Measurements from ENCODE around the gene VAMP8. TPM values are rescaled to one million over a fixed set of nuclear protein-coding genes. Genes with fewer than 3 reads are reported as not detected.
"Not testable (repeated sequence)": the region's sequence is repeated elsewhere in the genome, so short reads cannot be mapped to it uniquely, and the experiment has no call there.

VAMP8 gene
- total RNA-seq, 1 donor from 2014 or later, result 25.5 TPM

DNA sequence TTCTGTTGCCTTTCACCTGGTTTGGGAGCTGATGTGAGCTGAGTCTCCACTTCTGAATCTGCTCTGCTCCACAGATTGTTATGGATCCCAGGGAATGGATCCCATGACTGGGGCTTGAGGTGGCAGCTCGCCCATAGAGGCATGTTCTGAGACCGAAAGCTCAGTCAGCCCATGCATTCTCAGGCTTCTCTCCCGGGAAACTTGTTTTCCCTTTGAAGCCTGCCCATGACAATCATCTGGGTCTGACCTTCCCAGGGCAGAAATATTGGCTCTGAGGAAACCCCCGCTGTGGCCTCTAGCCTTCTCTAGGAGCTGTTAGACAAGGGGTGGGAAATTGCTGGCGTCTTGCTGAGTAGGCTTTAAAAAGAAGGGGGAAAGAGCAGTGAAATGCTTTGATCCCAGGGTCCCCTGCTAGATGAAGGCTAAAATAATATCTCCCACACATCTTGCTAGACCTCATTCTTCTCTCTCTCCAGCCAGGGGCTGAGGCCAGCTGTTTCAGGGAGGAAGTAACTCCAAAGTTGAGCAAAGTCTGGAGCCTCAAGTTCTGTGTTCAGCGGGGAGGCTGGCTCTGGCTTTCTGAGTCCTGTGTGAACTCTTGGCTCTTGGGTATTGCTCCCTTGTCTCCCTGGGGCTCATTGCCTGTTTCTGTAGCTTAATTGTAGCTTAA lies 2.0 kb downstream of the VAMP8 start:
- DNase-seq (ENCODE audit: low spot score), result peak; percentile 70

DNA sequence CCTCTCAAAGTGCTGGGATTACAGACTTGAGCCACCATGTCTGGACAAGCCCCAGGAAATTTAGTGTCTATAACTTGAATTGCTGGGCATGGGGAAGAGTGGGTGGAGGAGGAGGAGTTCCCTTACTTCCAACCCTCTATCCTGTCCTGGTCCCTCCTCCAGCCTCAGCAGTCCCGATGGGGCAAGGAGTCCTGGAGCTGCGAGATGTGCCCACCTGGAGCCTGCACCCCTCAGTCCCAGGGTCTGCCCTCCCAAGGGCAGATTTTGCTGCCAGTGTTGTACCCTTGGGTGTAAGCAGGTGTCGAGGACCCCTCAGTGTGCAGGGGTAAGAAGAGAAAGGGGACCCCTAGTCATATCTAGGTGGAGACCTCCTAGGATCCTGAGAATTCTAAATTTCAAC lies 2.8 kb downstream of the VAMP8 start:
- DNase-seq (ENCODE audit: low spot score), result no peak

DNA sequence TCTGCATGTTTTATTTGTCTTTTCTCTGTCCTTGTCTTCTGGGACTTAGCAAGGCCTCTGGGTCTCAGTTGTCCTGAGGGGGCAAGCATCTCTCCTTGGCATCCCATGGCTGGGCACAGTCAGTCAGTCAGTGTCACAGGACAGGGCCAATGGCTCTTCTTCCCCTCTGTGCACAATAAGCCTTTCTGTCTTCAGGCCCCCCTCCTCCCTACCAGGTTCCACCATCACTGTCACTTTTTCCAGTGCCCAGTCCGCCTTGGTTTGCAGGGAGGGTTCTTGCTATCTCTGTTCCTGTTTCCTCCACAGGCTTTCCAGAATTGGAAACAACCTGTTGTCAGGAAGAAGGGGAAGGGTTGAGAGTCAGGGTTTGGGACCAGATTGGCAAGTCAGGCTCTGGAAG lies 5.1 kb downstream of the VAMP8 start:
- no peak for DNase-seq (ENCODE audit: low spot score)

DNA sequence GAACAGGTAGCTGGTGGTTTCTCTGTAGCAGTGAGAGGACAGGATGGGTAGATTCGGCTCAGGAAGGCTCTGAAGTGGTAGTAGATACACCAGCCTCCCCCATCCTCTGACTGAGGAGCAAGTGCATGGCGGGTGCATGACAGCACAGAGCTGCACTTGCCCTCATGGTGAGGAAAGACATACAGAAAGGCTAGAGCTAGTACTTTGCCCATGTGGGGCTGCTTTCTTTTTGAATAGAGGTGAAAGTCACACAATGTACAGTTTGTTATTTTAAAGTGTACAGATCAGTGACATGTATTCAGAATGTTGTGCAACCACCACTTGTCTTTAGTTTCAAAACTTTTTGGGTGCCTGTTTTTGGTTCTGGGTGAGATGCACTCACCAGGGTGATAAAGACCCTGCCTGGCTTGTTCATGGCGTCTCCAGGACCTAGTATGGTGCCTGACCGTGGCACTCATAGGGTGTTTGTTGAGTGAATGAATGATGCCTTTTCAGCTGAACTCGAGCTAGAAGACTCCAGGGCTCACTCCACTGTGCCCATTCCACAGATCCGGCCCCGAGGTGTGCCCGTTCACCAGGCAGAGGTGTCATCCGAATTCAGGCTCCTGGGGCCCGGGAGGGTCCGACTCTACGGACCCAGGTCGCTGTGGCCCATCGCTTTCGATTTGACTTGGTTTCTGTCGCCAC lies 6.4 kb downstream of the VAMP8 start:
- no peak for DNase-seq (ENCODE audit: low spot score)

DNA sequence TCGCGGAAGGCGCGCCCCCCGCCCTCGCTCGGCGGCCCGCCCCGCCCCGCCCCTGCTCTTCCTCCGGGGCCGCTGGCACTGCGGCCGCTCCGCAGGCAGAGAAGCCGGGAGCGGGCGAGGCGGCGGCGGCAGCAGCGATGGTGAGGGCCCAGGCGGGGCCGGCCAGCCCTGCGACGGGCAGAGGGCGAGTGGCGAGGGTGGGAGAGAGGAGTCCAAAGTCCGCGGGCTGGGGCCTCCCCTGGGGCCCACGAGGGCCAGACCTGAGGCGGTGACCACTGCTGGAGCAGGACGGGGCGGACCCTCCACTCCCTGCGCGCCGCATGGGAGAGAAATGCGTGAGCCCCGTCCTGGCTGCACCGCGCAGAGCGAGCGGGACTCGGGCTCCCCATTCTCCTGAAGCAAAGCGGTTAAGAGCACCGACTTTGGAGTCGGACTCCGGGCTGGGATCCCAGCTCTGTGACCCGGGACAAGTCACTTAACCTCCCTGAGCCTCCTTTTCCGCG lies 7.0 kb downstream of the VAMP8 start, which contains the start of gene VAMP5:
Gene VAMP5 (plus strand): TSS at position 78 of the 503 bp plus-strand sequence. CDS start 60 bp downstream, at position 138.
- peak; percentile 40 for DNase-seq (ENCODE audit: low spot score)

DNA sequence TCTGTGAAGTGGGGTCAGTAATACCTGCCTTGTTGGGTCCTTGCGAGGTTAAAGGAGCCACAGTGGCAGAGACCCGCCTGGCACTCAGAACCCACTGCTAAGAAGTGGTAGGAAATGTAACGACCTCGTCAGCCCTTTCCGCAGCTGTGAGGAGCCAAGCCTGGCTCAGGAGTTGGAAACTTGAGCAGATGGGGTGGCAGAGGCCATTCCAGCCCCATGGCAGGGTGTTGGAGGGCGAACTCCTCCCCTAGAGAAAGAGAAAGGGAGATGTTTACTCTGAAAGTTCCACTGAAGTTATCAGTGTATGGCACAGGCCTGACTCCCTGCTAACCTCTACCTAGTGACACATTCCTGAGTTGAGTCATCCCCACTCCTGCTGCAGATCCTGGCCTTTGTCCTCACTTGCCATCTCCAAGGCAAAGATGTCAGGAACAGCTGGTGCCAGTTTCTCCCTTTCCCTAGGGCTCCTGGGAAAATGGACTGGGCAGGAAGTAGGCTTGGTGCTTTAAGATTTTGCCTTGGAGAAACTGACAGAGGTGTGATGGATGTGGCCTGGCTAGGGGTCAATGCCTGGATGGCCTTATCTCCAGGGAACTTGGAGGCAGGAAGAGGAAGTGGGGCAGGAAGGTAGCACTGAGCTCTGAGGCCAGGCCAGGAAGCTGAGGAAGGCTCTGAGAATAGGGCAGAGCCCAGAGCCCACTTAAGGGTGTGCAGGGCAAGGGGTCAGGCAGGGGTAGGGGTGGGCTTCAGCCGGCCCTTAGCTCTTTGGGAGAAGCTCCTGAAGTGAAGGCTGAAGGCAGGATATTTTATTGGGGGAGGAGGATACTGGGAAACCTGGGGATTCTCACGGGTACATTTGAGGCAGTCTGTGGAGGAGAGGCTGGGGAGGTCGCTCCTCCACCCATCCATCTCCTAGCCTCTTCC lies 7.7 kb downstream of the VAMP8 start:
- DNase-seq (ENCODE audit: low spot score), result peak; percentile 32

DNA sequence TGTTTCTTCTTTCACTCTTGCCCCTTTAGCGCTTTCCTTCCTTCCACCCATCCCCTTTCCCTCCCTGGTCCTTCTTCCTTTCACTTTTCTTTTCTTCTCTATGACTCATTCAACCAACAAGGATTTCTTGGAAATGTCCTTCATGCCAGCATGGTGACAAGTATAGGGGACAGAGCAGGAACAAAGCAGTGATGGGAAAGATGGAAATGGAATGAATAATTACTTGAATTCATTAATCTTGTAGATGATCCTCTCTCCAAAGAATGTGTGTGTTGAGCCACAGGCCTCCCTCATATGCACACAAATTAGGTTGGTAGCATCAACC lies 8.4 kb downstream of the VAMP8 start:
- DNase-seq (ENCODE audit: low spot score), result peak; percentile 38

DNA sequence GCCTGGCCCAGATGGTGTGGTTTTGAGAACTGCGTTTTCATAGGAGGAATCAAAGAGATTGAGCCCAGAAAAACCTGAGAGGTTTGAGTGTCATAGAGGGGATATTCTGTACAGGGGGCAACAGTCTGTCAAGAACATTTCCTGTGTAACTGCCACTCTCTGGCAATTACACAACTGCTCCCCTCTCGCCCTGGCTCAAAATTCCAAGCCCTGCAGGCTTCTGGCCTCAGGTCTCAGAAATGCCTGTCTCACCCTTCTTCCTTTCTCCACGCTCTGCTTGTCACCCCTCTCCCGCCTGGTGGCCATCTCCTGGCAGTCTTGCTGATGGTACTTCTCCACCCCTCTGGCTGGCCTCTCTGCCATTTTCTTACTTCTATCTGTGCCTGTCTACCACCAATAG lies 10.8 kb downstream of the VAMP8 start:
- no peak for DNase-seq (ENCODE audit: low spot score)

DNA sequence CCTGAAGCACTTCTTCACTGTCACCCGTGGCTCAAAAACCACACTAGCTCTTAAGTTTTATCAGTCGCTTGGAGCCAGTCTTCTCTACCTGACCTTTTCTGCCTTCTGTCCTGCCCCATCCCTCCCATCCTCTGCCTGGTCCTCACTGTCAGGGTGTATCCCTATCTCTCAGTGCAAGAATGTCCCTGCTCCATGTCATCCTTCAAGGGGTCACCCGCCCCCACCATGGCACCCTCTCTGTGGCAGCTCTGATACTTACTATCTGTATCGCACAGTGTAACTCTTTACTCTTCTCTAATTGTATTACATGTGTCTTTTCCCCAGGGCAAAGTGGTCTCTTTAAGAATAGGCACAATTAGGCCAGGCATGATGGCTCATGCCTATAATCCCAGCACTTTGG lies 11.3 kb downstream of the VAMP8 start:
- DNase-seq (ENCODE audit: low spot score), result no peak

DNA sequence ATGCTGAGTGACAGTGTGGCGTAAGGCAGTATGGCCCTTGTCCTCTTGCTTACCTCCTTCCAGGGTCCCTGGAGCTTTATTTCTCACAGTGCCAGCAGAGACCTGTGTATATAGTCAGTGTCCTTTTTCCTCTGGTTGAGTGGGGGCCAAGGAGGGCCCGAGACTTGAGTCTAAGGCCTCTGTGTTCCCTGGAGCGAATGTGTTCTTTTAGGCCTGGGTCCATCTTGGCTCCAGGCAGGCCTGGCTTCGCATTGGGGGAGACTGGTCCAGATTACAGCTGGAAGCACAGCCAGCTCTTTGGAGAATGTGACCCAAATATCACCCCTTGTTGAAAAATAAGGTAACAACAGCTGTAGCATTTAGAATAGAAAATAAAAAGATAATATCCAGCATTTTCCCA lies 11.8 kb downstream of the VAMP8 start:
- no peak for DNase-seq (ENCODE audit: low spot score)

DNA sequence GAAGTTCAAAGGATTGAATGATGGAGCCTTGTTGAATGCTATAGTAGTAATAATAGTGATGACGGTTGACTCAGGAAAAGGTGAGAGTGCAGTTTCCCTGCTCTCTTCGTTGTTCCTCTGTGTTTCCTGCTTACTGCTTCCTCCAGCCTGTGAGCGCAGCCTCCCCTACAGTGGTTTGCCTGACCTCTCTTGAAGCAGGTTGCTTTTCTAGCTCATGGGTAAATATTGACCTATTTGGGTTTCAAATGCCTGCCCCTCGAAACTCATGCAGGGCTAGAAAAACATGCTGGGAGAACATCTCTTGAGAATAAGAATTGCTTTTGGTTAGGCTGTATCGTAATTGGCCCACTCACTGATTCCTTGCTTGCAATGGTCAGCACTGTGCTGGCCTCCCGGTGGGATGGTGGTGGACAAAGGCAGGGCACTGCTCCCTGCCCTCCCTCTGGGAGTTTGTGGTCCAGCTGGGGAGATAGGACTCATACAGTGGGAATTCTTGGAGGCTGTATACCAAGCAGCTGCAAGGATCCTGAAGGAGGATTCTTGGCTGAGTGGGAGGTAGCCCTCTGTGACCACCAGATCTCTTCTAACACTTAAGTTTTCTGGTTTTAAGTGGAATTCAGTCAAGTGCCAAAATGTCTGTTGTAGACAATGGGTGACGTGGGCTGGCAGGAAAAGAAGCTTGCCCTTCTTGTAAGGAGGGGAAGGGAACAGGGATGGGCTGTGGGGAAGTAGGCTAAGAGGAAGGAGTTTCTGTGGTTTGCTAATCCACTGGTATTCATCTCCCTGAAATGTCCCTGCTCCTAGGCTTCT lies 12.8 kb downstream of the VAMP8 start:
- peak; percentile 80 for DNase-seq (ENCODE audit: low spot score)

DNA sequence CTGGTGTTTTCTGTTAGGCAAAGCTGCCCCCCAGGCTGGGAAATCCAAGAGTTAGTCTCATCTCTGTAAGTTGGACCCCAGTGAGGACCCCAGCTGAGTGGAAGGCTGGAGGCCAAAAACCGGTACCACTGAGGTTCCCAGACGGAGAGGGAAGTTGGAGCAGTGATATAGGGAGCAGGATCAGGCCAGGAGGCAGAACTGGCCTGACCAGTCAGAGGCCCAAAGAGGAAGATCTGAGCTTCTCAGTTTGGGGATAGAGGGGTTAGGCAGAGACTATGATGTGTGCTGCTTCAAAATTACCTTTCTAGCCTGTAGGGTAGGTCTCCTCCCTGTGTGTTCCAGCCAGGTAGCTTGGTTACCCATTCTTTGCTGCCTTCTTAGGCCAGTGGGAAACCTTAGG lies 13.6 kb downstream of the VAMP8 start:
- no peak for DNase-seq (ENCODE audit: low spot score)

DNA sequence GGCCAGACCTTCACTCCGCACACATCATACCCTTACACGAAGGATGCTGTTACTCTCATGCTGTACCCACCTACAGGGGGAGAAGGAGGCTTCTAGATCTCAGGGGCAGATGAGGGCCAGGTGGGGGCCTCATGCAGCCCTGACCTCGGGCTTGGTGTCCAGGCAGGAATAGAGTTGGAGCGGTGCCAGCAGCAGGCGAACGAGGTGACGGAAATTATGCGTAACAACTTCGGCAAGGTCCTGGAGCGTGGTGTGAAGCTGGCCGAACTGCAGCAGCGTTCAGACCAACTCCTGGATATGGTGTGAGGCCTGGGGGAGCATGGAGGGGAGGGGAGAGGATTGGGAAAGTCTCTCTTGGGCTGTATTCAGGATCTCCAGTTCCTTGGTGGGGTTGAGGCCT lies 14.2 kb downstream of the VAMP8 start:
- DNase-seq (ENCODE audit: low spot score), result no peak

DNA sequence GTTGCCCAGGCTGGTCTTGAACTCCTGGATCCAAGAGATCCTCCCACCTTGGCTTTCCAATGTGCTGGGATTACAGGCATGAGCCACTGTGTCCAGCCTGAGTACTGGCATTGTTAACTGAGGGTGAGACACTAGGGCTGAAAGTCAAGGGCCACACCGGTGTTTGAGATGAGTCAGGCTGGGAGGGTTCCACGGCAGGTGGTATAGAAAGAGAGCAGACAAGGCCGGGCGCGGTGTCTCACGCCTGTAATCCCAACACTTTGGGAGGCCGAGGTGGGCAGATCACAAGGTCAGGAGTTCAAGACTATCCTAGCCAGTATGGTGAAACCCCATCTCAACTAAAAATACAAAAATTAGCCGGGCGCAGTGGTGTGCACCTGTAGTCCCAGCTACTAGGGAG lies 14.9 kb downstream of the VAMP8 start:
- DNase-seq (ENCODE audit: low spot score), result not testable (repeated sequence)

DNA sequence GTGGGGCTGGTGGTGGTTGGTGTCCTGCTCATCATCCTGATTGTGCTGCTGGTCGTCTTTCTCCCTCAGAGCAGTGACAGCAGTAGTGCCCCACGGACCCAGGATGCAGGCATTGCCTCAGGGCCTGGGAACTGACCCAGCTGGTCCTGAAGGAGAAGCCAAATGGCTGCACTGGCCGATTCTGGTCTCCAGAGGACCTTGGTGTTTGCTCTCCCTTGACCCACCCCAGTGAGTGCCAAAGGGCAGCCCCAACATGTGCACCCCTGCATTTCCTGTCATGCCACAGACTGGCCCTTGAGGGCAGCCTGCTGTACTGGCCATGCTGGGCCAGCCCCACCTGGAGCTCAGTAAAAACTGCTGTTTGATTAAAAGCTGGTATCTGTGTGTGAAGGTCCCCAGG lies 15.6 kb downstream of the VAMP8 start:
- no peak for DNase-seq (ENCODE audit: low spot score)

DNA sequence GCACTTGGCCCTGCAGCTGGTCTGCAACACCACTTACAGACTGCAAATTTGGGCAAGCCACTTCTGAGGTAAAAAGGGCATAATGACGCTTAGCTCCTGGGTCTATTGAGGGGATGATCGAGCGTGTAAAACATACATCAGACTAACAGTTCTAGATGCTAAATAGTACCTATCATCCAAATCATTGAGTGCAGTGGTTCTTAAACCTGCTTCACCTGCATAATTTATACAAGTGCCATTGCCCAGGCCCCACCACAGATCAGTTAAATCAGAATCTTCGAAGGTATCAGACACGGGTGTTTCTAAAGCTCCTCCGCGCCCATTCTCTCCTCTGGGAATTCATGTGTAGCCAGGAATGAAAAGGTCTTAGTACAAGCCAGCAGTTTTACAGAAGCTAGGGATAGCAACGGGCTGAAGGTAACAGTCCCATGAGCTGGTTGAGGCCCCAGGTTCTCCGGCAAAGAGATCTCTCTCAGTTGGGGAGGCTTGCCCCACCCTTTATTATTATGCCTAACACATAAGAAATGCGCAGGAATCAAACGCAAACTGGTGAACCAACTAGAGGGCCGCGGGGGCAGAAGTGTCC lies 17.4 kb downstream of the VAMP8 start:
- no peak for DNase-seq (ENCODE audit: low spot score)

DNA sequence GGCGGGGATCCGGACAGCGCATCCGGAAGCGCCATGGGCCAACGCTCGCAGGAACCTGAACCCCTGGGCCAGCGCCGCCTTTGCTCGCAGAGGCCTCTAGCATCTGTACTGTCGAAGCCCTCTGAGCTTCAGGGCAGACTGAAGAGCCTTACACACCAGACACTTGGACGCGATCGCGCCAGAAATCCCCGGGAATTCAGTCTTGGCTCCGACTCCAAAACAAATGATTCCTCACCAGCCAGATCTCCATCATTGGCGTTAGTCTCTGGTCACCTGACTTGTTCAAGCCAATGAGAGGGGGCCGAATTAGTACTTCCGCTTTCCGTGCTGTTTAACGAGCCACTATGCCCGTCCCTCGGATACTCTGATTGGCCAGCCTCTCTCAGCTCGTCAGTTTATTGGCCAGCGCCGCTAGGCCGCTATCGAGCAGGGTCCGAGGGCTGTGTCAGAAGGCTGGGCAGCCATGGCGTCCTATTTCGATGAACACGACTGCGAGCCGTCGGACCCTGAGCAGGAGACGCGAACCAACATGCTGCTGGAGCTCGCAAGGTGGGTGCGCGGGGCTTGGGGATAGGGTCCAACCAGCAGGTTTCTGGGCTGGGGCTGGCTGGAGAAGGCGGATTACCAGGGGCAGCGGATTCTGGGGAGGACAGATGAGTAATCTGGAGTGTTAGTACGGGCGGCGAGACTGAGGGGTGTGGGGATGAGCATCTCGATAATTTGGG lies 18.1 kb downstream of the VAMP8 start, which contains the start of gene RNF181:
Gene RNF181 (plus strand): TSS at position 445 of the 725 bp plus-strand sequence. CDS start 19 bp downstream, at position 464.
- DNase-seq (ENCODE audit: low spot score), result peak; percentile 100

DNA sequence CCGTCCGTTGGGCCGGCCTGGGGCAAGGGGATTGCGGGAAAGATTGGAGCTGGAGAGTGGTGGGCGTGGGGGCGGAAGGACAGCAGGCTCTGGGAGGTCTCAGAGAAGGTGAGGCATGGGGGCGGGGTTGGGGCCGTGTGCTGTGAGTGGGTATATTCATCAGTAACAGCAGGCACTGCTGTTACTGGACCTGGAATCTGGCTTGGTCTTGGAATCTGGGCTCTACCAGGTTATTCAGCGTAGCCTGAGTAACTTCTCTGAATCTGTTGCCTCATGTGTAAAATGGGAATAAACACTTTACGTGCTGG lies 18.6 kb downstream of the VAMP8 start:
- no peak for DNase-seq (ENCODE audit: low spot score)

DNA sequence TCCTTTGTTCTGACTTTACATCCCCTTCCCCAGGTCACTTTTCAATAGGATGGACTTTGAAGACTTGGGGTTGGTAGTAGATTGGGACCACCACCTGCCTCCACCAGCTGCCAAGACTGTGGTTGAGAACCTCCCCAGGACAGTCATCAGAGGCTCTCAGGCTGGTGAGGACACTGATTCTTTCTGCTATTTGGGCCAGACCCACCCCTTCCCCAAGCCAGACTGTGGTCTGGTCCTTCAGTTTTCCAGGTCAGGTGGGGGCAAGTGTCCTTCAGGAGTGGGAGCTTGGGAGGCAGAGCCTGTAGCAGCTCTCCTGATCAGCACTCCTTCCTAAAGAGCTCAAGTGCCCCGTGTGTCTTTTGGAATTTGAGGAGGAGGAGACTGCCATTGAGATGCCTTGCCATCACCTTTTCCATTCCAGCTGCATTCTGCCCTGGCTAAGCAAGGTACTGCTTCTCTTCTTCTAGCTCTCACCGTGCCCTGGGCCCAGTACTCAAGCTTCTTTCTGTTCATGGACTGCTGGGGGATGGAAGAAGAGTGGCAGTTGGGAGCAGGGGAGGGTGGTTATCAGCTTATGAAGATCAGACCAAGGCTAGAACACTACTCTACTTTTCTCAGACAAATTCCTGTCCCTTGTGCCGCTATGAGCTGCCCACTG lies 19.2 kb downstream of the VAMP8 start:
- DNase-seq (ENCODE audit: low spot score), result no peak

DNA sequence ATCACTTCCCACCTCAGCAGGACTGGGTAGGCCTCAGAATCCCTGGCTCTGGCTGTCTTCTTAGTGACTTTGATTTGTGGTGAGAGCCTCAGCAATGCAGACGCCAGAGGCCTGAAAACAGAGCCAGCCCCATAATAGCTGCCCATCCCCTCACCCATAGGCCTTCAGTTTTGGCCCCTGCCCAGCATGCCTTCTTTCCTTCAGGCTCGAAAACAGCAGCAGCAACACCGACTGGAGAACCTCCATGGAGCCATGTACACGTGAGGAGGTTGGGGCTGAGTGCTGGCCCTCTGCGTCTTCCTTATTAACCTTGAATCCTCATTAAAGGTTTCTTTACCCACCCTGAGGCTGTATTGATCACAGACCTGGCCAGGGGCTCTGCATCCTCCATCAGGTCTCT lies 19.9 kb downstream of the VAMP8 start:
- no peak for DNase-seq (ENCODE audit: low spot score)

All from umbilical cord (tissue), 2 donors.